Pulmonary artery endothelial cell (primary cell): ENCODE results near the gene DGLUCY. TPM values are rescaled to one million over a fixed set of nuclear protein-coding genes. Genes with fewer than 3 reads are reported as not detected.
"Not testable (repeated sequence)": the region's sequence is repeated elsewhere in the genome, so short reads cannot be mapped to it uniquely, and the experiment has no call there.

Experiments used
- DNase-seq: peaks from one replicate; pipeline ENCODE4 v3.0.0-alpha.2; 2011; ENCODE audit warnings: low read depth, low spot score
- total RNA-seq: library from RNA; depleted of rRNA; stranded (reverse); fragments of >200 nt; gene quantifications from 2 replicates; pipeline ENCODE4 v1.2.3, GENCODE V29; 2014

The DGLUCY gene
- total RNA-seq, 1 donor from 2014 or later: 51.4 TPM

DNA sequence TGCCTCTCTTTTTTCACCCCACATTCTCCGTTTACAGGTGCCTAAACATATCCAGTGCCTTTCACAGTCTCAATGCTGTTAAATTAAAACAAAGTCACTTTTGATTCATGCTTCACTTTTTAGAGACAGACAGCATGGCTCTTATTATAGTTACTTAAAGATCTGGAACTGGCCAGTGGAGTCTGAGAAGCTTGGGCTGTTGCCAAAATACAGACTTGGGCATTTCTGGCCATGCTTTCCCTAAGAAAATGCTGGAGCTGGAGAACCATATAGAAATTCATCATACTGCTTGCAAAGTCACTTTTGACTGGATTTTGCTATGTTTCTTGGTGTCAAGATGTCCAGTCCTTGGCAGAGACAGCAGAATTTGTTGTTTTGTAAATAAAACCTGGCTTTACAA, 142.8 kb downstream of the DGLUCY start:
- no peak for DNase-seq

- DNase-seq: no peak
These were observed 143.6 kb downstream of the DGLUCY start for GRCh38 chr14:91257328-91258010.

GRCh38 chr14:91258011-91258618, 144.2 kb downstream of the DGLUCY start:
- DNase-seq: no peak

DNA sequence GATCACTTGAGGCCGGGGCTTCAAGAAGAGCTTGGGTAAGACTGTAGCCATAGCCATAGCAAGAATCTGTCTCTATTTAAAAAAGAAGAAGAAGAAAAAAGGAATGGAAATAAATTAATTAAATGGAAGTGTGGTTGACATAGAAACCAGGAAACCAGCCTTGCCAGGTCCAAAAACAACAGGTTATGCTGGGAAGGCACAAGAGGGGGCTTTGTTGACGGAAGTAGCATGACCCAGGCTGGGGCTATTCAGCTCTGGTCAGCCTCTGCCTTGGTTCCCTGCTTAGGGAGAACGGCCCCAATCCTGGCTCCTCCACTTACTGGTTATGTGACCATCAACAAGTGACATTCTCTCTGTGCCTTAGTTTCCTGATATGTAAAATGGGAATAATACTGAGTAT, 145.0 kb downstream of the DGLUCY start:
- DNase-seq: no peak

DNA sequence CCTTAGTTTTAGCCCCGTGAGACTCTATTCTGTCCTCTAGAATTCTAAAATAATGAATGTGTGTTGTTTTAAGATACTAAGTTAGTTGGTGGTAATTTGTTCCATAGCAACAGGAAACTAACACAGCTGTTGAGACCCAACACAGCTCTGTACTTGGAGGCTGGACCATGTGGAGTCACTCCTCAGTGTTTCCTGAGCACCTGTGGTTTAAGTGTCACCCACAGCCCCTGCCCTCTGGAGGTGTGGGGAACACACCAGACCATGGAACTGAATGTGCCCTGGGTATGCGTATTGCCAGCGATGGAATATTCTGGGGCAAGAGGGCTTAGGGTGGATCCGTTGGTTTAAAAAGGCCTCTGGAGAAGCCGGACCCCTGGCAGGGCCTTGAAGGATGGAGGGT, 147.2 kb downstream of the DGLUCY start:
- DNase-seq: no peak

- DNase-seq: no peak
These were observed 148.2 kb downstream of the DGLUCY start for GRCh38 chr14:91261986-91262549.

- no peak for DNase-seq
These were observed 149.5 kb downstream of the DGLUCY start for GRCh38 chr14:91263329-91263728.

DNA sequence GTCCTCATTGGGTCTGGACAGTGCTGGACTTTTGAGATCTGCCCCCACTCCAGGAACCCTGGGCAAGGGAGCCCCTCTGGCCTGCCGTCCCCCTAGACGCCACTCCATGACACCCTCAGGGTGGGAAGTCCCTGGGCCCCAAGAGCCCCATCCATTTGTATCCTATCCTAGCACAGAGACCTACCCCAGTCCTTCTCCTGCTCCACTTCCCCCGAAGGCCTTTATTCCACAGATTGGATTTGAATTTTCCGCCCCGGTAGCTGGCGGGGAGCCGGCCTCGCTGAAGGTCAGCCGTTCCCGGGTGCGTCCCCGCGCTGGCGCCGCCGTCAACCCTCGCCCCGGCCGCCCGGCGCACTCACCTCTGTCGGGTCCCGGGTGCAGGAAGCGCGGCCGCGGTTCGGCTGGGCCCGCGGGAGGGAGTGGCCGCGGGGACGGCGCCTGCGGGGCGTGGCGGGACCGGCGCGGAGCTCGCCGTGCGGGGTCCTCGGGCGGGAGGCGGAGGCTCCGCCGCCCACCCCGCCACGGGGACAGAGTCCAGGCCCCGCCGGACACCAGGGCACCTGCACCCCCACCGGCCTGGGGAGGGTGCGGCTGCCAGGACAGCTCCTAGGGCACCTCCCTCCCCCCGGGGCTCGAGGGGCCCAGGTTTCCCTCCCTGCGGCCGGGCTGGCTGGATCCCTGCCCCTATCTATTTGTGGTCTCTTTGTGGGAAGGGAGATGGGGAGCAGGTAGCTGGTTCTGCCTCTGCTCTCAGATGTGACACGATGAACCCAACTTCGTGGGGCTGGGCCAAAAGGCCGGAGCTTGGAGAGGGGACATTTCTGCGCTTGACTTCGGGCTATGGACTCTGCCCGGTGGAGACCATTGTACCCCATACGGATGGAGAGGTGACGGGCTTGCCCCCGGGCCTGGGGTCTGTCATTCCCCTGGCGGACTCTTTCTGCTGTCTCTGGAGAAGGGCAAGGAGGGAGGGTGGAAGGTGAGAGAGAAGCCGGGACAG, 150.6 kb downstream of the DGLUCY start:
- no peak for DNase-seq

- DNase-seq: no peak
These were observed 151.5 kb downstream of the DGLUCY start for GRCh38 chr14:91265404-91265803.

DNA sequence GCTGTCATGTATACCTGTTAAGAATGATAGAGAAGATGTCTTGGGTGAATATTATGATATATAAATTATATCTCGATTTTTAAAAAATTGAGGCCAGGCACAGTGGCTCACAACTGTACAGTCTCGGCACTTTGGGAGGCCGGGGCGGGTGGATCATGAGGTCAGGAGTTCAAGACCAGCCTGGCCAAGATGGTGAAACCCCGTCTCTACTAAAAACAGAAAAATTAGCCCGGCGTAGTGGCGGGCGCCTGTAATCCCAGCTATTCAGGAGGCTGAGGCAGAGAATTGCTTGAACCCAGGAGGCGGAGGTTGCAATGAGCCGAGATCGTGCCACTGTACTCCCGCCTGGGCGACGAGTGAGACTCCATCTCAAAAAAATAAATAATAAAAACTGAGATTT, 152.4 kb downstream of the DGLUCY start:
- DNase-seq: not testable (repeated sequence)

GRCh38 chr14:91267965-91268437, 154.1 kb downstream of the DGLUCY start:
- DNase-seq: no peak

DNA sequence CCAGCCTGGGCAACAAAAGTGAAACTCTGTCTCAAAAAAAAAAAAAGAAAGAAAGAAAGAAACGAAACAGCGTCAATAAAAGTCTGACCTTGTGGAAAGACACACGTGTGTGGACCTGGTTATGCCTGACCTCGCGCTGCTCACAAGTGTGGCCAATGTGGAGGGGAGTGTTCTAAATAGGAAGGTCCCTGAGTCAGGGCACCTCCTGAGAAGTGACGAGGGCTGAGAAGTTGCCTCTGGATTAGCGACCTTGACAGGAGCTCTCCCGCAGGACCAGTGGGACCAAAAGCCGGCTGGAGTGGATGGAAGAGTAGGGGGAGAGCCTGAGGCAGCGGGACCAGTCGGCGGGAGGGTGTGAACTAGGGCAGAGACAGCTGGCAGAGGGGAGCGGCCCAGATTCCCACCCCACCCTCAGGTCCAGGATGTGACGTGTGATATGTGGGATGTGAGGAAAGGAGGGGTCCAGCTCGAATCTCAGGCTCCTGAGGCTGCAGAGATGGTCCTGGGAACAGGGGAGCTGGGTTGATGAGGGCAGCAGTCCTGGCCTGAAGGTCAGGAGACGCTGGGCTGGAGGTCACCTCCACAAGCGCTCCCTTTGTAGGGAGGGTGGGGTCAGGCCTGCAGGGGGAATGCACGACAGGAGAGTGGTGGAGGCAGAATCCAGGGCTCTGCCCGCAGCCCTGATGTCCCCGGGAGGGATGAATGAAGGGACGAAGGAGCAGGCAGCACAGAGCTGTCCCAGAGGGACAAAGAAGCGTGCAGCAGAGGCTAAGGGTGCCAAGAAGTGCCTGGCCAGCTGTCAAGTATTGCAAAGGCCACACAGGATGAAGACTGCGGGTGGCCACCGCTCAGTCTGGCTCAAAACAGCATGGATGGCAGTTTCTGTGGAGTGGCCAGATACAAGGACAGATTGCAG, 155.5 kb downstream of the DGLUCY start:
- DNase-seq: no peak

- no peak for DNase-seq
These were observed 156.3 kb downstream of the DGLUCY start for GRCh38 chr14:91270188-91270587.

DNA sequence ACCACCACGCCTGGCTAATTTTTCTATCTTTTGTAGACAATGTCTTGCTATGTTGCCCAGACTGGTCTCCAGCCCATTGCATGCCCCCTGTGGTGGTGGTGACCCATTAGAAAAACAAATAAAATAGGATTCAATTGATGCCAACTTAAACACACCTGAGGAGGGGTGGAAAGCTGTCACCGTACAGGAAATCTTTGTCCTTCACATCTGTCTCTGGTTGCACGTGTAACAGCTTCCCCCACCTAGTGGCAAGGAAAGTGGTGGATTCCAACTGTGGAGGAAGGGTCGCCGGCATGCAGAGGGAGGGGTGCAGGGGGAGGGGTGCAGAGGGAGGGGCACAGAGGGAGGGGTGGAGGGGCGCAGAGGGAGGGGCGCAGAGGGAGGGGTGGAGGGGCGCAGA, 156.7 kb downstream of the DGLUCY start:
- no peak for DNase-seq

DNA sequence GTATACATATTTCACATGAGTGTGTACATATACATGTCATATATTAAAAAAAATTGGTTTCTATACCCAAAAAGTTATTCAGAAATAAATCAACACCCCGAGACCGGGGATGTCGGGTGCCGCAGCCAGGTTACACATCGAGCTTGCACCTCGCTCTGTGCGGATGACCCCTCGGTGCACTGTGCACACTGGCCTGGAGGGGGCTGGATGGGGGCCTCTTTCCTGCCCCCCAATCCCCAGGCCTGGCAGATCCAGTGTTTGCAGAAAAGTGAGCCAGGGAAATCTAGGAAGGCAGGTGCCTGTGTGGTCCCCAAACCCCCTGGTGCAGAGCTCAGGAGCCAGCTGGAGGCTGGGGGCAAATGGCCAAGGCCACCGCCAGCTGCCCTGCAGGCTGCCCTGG, 157.8 kb downstream of the DGLUCY start:
- no peak for DNase-seq

- no peak for DNase-seq
These were observed 158.7 kb downstream of the DGLUCY start for GRCh38 chr14:91272341-91273272.

DNA sequence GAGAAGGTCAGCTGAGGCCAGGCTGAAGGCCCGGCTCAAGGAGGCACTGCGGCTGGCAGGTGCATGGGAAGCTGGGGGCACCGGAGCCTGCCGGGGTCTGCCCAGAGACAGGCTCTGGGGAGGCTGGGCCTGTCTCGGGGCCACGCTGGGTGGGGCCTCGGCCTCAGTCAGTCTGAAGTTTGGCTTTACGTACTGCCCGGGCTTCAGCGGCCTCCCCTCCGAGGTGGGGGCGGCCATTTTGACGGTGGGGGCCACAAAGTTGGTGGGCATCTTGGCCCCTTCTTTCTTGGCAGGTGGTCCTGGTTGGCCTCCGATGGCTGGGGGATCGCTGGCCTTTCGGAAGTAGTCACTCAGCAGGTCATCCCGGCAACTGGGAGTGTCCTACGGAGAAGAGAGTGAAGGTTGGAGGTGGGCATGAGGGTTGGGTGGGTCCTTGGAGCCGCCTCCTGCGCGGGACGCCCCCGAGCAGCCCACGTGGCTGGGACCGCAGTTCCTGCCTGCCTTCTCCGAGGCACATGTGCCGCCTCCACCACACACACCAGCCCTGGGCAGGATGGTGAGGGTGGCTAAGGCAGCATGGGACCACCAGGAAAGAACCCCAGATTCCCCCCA, 159.5 kb downstream of the DGLUCY start:
- no peak for DNase-seq

- DNase-seq: no peak
These were observed 160.0 kb downstream of the DGLUCY start for GRCh38 chr14:91273885-91274273.

GRCh38 chr14:91274796-91275195, 160.9 kb downstream of the DGLUCY start:
- DNase-seq: no peak
